B cell (primary cell): ENCODE results near the gene ST6GALNAC5. TPM values are rescaled to one million over a fixed set of nuclear protein-coding genes. Genes with fewer than 3 reads are reported as not detected.

Experiments
- ATAC-seq: fragments of 200-7000 bp; cut with Tn5 transposase; one replicate; pipeline ENCODE4 v1.10.0; 2021; ENCODE audit warnings: low read depth, mild to moderate bottlenecking, moderate number of reproducible peaks, moderate library complexity
- CTCF ChIA-PET: fragments of 350-600 bp; sonication (Branson Sonifier 250); formaldehyde crosslinking; loops from one replicate; lab custom pipeline; 2021; ENCODE audit warnings: antibody characterized with exemption, inconsistent platforms; lab: Charles Lee
- POLR2A ChIA-PET: fragments of 350-600 bp; sonication (Branson Sonifier 250); formaldehyde crosslinking; loops from one replicate; lab custom pipeline; 2021; ENCODE audit warnings: antibody characterized with exemption; lab: Charles Lee
- DNase-seq: peaks from one replicate; pipeline ENCODE4 v3.0.0; 2013
- H2AFZ ChIP-seq: 2 replicates; pipeline ENCODE4 v1.6.1; 2012; ENCODE audit warnings: mild to moderate bottlenecking, low read depth, low read length; ENCODE audit not compliant: insufficient read depth, poor library complexity, severe bottlenecking
- H3K27ac ChIP-seq, 2 donors: 1 replicate in 1 of 2; 2 replicates in 1 of 2; pipeline ENCODE4 v1.5.1; 2012 to 2013; ENCODE audit warnings: low read length in 2 of 2, mild to moderate bottlenecking in 2 of 2, moderate library complexity in 1 of 2
- H3K27me3 ChIP-seq, 4 experiments: fragments of 200-600 bp in 1 of 4; sonication (generic) in 1 of 4; replicated peaks in 1 of 4; 1 replicate in 2 of 4; 2 replicates in 2 of 4; pipeline versions ENCODE4 v1.6.1 to v1.7.0; 2013 to 2016; ENCODE audit warnings: low read length in 3 of 4, mild to moderate bottlenecking in 2 of 4, mixed read lengths in 1 of 4, moderate library complexity in 1 of 4; ENCODE audit not compliant: insufficient read depth in 4 of 4, control insufficient read depth in 3 of 4; ENCODE audit errors: control extremely low read depth in 1 of 4
- H3K36me3 ChIP-seq, 2 experiments: replicated peaks in 1 of 2; 1 replicate in 1 of 2; 2 replicates in 1 of 2; pipeline versions ENCODE4 v1.6.1 to v1.7.1; 2013; ENCODE audit warnings: low read length in 1 of 2; ENCODE audit not compliant: insufficient read depth in 2 of 2, control insufficient read depth in 1 of 2; ENCODE audit errors: control extremely low read depth in 1 of 2, extremely low read depth in 1 of 2
- H3K4me1 ChIP-seq, 2 donors: fragments of 200-600 bp in 1 of 2; sonication (generic) in 1 of 2; 1 replicate in 1 of 2; 2 replicates in 1 of 2; pipeline versions ENCODE4 v1.5.1 to v1.6.1; 2013 to 2017; ENCODE audit warnings: low read length in 2 of 2; ENCODE audit not compliant: control insufficient read depth in 2 of 2, insufficient read depth in 2 of 2
- H3K4me2 ChIP-seq: replicated peaks from 2 replicates; pipeline ENCODE3; 2012; ENCODE audit warnings: mild to moderate bottlenecking, low read depth, low read length; ENCODE audit not compliant: poor library complexity, severe bottlenecking
- H3K4me3 ChIP-seq, 5 experiments: fragments of 200-600 bp in 1 of 5; sonication (generic) in 1 of 5; 1 replicate in 3 of 5; 2 replicates in 2 of 5; pipeline versions ENCODE4 v1.5.1 to v1.7.0; 2011 to 2016; ENCODE audit warnings: low read length in 4 of 5, mild to moderate bottlenecking in 4 of 5, low read depth in 2 of 5, control low read depth in 1 of 5, moderate library complexity in 1 of 5; ENCODE audit not compliant: insufficient read depth in 1 of 5; ENCODE audit errors: control extremely low read depth in 1 of 5, extremely low read depth in 1 of 5
- H3K79me2 ChIP-seq: fragments of 200-600 bp; sonication (generic); one replicate; pipeline ENCODE4 v1.6.0; 2016; ENCODE audit warnings: low read length; ENCODE audit not compliant: control insufficient read depth, insufficient read depth
- H3K9ac ChIP-seq: fragments of 200-600 bp; sonication (generic); 2 replicates; pipeline ENCODE4 v1.6.1; 2017; ENCODE audit warnings: mild to moderate bottlenecking, low read length, moderate library complexity
- H3K9me3 ChIP-seq, 3 donors: one replicate each; pipeline versions ENCODE4 v1.6.1 to v1.7.1; 2013; ENCODE audit warnings: low read length in 2 of 3; ENCODE audit not compliant: control insufficient read depth in 2 of 3, insufficient read depth in 1 of 3; ENCODE audit errors: control extremely low read depth in 1 of 3
- H4K20me1 ChIP-seq: 2 replicates; pipeline ENCODE4 v1.6.0; 2012; ENCODE audit warnings: mild to moderate bottlenecking, low read length; ENCODE audit not compliant: insufficient read depth, control insufficient read depth, poor library complexity, severe bottlenecking
- H3K27ac Mint-ChIP-seq: one replicate; pipeline ENCODE4 v1.8.0; 2021; ENCODE audit warnings: mixed read lengths
- H3K27me3 Mint-ChIP-seq: one replicate; pipeline ENCODE4 v1.8.0; 2021; ENCODE audit warnings: mixed read lengths
- H3K4me1 Mint-ChIP-seq: one replicate; pipeline ENCODE4 v1.8.0; 2021; ENCODE audit warnings: mixed read lengths
- H3K4me3 Mint-ChIP-seq: one replicate; pipeline ENCODE4 v1.8.0; 2021; ENCODE audit warnings: mixed read lengths
- H3K9me3 Mint-ChIP-seq: one replicate; pipeline ENCODE4 v1.8.0; 2022; ENCODE audit warnings: mixed read lengths; ENCODE audit not compliant: insufficient read depth
- EZH2 ChIP-seq: IDR thresholded peaks from 2 replicates; pipeline ENCODE4 v1.6.1; 2012; ENCODE audit warnings: borderline replicate concordance, low read depth, mild to moderate bottlenecking, moderate library complexity, low read length; ENCODE audit not compliant: insufficient read depth, poor library complexity, severe bottlenecking
- WGBS: methylation state at CpG from one replicate; pipeline ENCODE4 v1.1.5; 2013; ENCODE audit warnings: missing lambda C conversion rate; ENCODE audit not compliant: insufficient coverage; 5-methylcytosine and 5-hydroxymethylcytosine counted together
- intact Hi-C: fragments of 100-400 bp; cut with micrococcal nuclease; formaldehyde crosslinking; loops from one replicate; pipeline ENCODE4 v1.10.0; 2022
- polyA plus RNA-seq: library from polyadenylated mRNA; depleted of rRNA; stranded (reverse); fragments of >200 nt; gene quantifications from 2 replicates; pipeline ENCODE4 v1.2.3, GENCODE V29; 2012
- total RNA-seq, 2 donors: library from RNA; stranded (reverse); fragments of 120-200 nt in 1 of 2; gene quantifications; 1 replicate in 1 of 2; 2 replicates in 1 of 2; pipeline versions ENCODE4 v1.2.3 to v1.2.4, GENCODE V29; 2013 to 2022
- TF ChIP-seq, protein P1 (sequence below): fragments of 200-600 bp; IDR thresholded peaks from one replicate; pipeline ENCODE4 v1.8.0; 2022; ENCODE audit warnings: antibody characterized with exemption, mild to moderate bottlenecking

ST6GALNAC5 gene
- total and polyA plus RNA-seq, 2 donors (not counting 1 experiment from before 2014, with no cell fraction given) = not detected

DNA sequence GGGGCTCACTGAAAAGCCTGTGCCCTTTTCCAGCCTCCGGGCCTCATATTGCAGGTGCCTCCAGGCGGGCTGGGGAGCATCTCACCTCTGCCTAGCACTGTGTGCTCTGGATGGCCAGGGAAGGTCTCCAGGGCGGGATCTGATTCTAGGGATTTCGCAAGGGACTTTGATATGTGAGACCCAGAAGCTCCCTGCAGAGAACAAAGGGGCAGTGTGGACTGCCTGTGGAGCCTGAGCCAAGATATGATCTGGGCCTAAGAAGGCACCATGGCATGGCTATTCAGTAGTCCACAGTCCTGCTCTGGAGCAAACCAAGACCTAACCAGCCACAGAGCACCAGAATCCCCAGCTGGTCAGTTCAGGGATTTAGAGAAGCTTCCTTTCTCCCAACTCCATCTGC, 157.2 kb downstream of the ST6GALNAC5 start:
- no peak overlapping the region for H3K4me3 ChIP-seq
- peaks cover 0 to 4% (median 0%) of the 10 kb centered on the region in 4 experiments for H3K27me3 ChIP-seq
- H3K27ac Mint-ChIP-seq = no peak overlapping the region
- no peaks in the 10 kb centered on the region for H3K36me3 ChIP-seq
- H4K20me1 ChIP-seq = no peaks in the 10 kb centered on the region
- H3K79me2 ChIP-seq = no peaks in the 10 kb centered on the region
- CTCF ChIA-PET = no interaction called here
- WGBS = 91% methylated on average over 4 of the region's 4 CpGs
- peaks cover 9% of the 10 kb centered on the region for H3K27me3 Mint-ChIP-seq
- H3K4me1 Mint-ChIP-seq = no peaks in the 10 kb centered on the region
- DNase-seq (no peak), ATAC-seq (no peak)
- no peak overlapping the region for H3K4me2 ChIP-seq
- TF ChIP-seq EZH2 = no peak
- TF ChIP-seq, protein P1, sequence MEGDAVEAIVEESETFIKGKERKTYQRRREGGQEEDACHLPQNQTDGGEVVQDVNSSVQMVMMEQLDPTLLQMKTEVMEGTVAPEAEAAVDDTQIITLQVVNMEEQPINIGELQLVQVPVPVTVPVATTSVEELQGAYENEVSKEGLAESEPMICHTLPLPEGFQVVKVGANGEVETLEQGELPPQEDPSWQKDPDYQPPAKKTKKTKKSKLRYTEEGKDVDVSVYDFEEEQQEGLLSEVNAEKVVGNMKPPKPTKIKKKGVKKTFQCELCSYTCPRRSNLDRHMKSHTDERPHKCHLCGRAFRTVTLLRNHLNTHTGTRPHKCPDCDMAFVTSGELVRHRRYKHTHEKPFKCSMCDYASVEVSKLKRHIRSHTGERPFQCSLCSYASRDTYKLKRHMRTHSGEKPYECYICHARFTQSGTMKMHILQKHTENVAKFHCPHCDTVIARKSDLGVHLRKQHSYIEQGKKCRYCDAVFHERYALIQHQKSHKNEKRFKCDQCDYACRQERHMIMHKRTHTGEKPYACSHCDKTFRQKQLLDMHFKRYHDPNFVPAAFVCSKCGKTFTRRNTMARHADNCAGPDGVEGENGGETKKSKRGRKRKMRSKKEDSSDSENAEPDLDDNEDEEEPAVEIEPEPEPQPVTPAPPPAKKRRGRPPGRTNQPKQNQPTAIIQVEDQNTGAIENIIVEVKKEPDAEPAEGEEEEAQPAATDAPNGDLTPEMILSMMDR = no peak
- no peaks in the 10 kb centered on the region for H3K9me3 Mint-ChIP-seq
- intact Hi-C loops = no loop called here
- H3K9me3 ChIP-seq = no peaks in the 10 kb centered on the region
- no peak overlapping the region for H3K4me3 Mint-ChIP-seq
- H2AFZ ChIP-seq = no peak overlapping the region
- H3K27ac ChIP-seq = no peak overlapping the region
- POLR2A ChIA-PET = no interaction called here
- no peaks in the 10 kb centered on the region for H3K4me1 ChIP-seq
- no peak overlapping the region for H3K9ac ChIP-seq

DNA sequence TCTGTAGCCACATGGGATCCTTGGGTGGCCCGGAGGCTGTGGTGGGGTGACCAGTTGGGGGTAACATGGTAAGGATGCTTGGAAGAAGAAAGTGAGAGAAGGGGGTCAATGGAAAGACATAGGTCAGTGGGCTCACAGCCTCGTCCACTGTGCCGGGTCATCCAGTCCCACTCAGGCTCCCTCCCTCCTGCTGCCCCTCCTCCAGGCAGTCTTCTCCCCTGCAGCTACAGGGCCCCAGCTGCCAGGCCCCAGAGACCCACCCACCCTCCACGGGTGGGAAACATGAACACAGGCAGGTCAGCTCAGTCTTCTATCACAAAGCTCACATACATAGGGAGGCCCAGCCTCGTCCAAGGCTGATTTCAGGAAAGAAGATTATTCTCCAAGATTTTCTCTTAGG, 158.3 kb downstream of the ST6GALNAC5 start:
- Histone ChIP-seq H3K9me3 (no peaks in the 10 kb centered on the region), H3K36me3 (no peaks in the 10 kb centered on the region), H3K27ac (no peak overlapping the region), H3K4me1 (no peaks in the 10 kb centered on the region), H3K4me3 (no peak overlapping the region), H2AFZ (no peak overlapping the region), H3K4me2 (no peak overlapping the region), H4K20me1 (no peaks in the 10 kb centered on the region), H3K27me3 (peaks cover 0 to 4% (median 0%) of the 10 kb centered on the region in 4 experiments), H3K79me2 (no peaks in the 10 kb centered on the region), H3K9ac (no peak overlapping the region)
- no peak overlapping the region for H3K4me3 Mint-ChIP-seq
- peaks cover 9% of the 10 kb centered on the region for H3K27me3 Mint-ChIP-seq
- H3K4me1 Mint-ChIP-seq = no peaks in the 10 kb centered on the region
- TF ChIP-seq, protein P1 = no peak
- no peak for TF ChIP-seq EZH2
- no peak for DNase-seq
- WGBS = 88% methylated on average over 4 of the region's 5 CpGs
- intact Hi-C loops = no loop called here
- H3K9me3 Mint-ChIP-seq = no peaks in the 10 kb centered on the region
- CTCF ChIA-PET = no interaction called here
- ATAC-seq = no peak
- POLR2A ChIA-PET = no interaction called here
- no peak overlapping the region for H3K27ac Mint-ChIP-seq
